Brain microvascular endothelial cell (primary cell): ENCODE data around the gene AP5Z1.
A peak's percentile ranks its signal among the peaks of the same experiment; 100 is the strongest.

Source experiments
- DNase-seq: peaks from one replicate; pipeline ENCODE4 v3.0.0-alpha.2; 2020
- H3K27ac ChIP-seq: fragments of 250-450 bp; sonication (Bioruptor Pico); 2 replicates; pipeline ENCODE4 v1.5.1; 2020; ENCODE audit warnings: mild to moderate bottlenecking, moderate library complexity
- H3K27me3 ChIP-seq: fragments of 250-450 bp; sonication (Bioruptor Pico); replicated peaks from 2 replicates; pipeline ENCODE4 v1.5.1; 2020; ENCODE audit warnings: mild to moderate bottlenecking
- H3K36me3 ChIP-seq: fragments of 250-450 bp; sonication (Bioruptor Pico); replicated peaks from 2 replicates; pipeline ENCODE4 v1.5.1; 2020; ENCODE audit warnings: mild to moderate bottlenecking
- H3K4me3 ChIP-seq: 2 replicates; pipeline ENCODE4 v1.5.1; 2011; ENCODE audit warnings: low read depth, mild to moderate bottlenecking, control low read depth, low read length, moderate library complexity
- in situ Hi-C: cut with HindIII; loops from 2 replicates; pipeline ENCODE4 v1.10.0; 2017; ENCODE audit warnings: low sequenced_read_pairs, low pct_ligation_motif_present
- TF ChIP-seq, protein P1 (sequence below): IDR thresholded peaks from 2 replicates; pipeline ENCODE4 v1.5.1; 2011; ENCODE audit warnings: low read depth, mild to moderate bottlenecking, moderate library complexity, low read length, control low read depth, inconsistent platforms; ENCODE audit errors: missing control alignments

AP5Z1 gene

DNA sequence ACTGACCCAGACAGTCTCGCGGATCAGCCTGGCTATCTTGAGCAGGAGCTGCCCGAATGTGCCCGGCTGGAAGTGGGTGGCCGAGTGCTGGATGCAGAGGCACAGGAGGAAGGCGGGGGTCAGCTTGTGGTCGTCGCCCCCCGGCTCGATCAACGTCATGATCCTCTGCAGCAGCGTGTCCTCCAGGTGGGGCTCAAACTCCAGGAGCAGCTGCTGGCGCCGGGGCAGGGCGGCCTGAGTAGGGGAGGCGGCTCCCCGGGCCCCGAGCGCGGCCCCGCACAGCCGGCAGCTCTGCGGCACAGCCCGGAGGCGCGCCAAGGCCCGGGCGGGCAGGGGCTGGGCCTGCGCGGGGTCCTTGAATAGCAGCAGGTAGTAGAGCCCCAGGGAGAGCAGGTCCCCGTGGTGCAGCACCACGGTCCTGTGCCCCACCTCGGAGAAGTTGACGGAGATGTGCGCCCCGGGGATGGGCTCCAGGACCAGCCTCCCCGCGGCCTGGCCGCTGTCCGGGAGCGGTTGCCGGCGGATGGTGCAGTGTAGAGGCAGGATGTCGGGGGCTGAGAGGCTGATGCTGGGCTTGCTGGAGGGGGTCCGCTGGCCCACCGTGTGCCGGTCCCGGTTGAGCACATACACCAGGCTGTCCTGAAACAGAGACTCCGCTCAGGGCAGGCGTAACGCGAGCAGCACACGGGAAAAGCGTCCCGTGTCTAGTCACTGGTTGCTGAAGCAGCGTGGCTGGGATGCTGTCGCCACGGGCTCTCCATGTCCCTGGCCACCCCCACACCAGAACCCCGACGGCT is 59.4 kb downstream of the AP5Z1 start:
- TF ChIP-seq, protein P1, sequence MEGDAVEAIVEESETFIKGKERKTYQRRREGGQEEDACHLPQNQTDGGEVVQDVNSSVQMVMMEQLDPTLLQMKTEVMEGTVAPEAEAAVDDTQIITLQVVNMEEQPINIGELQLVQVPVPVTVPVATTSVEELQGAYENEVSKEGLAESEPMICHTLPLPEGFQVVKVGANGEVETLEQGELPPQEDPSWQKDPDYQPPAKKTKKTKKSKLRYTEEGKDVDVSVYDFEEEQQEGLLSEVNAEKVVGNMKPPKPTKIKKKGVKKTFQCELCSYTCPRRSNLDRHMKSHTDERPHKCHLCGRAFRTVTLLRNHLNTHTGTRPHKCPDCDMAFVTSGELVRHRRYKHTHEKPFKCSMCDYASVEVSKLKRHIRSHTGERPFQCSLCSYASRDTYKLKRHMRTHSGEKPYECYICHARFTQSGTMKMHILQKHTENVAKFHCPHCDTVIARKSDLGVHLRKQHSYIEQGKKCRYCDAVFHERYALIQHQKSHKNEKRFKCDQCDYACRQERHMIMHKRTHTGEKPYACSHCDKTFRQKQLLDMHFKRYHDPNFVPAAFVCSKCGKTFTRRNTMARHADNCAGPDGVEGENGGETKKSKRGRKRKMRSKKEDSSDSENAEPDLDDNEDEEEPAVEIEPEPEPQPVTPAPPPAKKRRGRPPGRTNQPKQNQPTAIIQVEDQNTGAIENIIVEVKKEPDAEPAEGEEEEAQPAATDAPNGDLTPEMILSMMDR, result no peak
- H3K36me3 ChIP-seq, result no peaks in the 10 kb centered on the region
- no peak overlapping the region for H3K27ac ChIP-seq
- no peak overlapping the region for H3K4me3 ChIP-seq
- no peaks in the 10 kb centered on the region for H3K27me3 ChIP-seq
- in situ Hi-C loops, result no loop called here
- no peak for DNase-seq

DNA sequence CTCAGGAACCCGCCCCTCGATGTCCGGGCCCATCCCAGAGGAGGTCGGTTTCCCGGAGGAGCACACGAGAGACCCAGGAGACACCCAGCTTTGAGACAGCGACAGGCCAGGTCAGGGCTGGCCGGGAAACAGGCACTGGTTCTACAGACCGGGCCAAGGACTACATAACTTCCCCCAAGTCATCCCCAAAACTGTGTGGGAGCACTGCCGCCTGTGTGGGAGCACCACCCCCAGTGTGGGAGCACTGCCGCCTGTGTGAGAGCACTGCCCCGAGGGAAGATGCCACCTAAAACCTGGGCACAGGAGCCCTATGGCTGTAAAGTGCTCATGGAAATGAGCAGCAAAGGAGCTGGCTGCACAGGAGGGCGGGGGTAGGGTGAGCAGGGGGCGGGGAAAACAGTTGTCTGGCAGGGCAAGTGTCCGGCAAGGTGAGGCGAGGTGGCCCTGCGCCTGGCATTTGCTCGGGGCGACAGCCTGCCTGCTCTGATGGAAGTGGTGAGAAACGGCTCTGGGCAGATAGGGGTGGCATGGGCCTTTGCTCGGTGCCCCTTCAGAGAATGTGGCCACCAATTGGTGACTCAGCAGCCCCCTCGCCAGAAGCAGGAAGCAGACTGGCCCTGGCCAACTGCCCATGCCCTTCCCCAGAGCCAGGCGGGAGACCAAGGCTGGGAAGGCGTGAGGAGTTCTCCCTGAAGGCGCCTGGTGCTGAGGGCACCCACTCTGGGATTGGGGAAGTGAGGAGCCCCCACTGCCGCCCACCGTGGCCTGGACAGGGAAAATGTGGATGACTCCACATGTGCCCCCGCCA is 60.2 kb downstream of the AP5Z1 start:
- Histone ChIP-seq H3K36me3 (no peaks in the 10 kb centered on the region), H3K27ac (no peak overlapping the region), H3K4me3 (no peak overlapping the region), H3K27me3 (no peaks in the 10 kb centered on the region)
- no peak for DNase-seq
- TF ChIP-seq, protein P1, result no peak
- in situ Hi-C loops, result no loop called here

DNA sequence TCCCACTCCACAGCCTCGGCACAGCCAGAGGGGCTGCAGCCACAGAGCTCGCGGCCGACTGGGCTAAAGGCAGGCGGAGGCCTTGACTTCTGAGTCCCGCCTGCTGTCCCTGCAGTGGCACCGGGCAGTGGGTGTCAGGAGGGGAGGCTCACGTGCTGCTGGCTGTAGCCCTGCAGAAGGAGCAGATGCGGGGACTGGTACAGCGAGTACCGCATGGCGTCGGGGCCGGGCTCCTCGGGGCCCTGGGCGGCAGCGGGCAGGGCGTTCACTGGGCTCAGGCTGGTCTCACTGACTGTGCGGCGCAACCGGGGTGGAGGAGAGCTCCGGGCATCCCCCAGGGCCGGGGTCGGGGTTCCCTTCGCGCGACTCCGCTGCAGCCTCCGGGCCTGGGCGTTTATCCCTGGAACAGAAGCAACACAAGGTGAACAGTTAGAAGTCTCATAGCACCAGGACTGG is 60.8 kb downstream of the AP5Z1 start:
- DNase-seq, result no peak
- Histone ChIP-seq H3K4me3 (no peak overlapping the region), H3K27me3 (no peaks in the 10 kb centered on the region), H3K36me3 (no peaks in the 10 kb centered on the region), H3K27ac (no peak overlapping the region)
- TF ChIP-seq, protein P1, result no peak
- in situ Hi-C loops, result no loop called here

DNA sequence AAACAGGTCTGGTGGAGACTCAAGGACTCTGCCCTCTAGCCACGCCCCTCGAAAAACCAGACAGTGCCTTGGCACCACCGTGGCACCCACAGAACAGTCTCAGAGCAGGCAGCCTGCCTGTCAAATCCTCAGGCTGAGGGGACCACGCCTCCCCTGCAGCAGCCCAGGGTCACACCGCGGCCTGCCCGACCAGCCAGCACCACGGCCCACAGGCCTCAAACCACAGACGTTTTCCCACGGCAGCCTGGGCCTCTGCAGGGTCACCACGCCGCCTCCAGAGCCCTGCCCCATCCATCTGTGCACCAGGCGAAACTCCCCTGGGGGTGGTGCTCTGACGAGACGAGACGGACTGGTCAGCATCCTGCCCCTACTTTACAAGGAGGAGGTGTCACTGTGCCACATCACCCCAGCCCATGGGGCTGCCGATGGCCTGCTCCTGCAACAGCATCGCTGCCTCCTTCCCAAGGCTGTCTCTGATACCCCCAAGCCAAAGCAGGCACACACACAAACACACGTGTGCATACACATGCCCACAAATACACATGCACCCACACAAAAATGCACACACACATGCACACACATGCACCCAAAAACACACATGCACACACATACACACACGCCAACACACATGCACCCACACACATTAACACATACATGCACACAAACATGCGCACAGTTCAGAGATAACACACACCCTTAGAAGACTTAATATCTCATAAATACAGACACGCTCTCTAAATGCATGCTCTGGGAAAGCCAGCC is 61.8 kb downstream of the AP5Z1 start:
- peak; percentile 56 for DNase-seq
- no peaks in the 10 kb centered on the region for H3K27me3 ChIP-seq
- in situ Hi-C loops, result no loop called here
- H3K36me3 ChIP-seq, result no peaks in the 10 kb centered on the region
- no peak overlapping the region for H3K4me3 ChIP-seq
- TF ChIP-seq, protein P1, result no peak
- H3K27ac ChIP-seq, result no peak overlapping the region

DNA sequence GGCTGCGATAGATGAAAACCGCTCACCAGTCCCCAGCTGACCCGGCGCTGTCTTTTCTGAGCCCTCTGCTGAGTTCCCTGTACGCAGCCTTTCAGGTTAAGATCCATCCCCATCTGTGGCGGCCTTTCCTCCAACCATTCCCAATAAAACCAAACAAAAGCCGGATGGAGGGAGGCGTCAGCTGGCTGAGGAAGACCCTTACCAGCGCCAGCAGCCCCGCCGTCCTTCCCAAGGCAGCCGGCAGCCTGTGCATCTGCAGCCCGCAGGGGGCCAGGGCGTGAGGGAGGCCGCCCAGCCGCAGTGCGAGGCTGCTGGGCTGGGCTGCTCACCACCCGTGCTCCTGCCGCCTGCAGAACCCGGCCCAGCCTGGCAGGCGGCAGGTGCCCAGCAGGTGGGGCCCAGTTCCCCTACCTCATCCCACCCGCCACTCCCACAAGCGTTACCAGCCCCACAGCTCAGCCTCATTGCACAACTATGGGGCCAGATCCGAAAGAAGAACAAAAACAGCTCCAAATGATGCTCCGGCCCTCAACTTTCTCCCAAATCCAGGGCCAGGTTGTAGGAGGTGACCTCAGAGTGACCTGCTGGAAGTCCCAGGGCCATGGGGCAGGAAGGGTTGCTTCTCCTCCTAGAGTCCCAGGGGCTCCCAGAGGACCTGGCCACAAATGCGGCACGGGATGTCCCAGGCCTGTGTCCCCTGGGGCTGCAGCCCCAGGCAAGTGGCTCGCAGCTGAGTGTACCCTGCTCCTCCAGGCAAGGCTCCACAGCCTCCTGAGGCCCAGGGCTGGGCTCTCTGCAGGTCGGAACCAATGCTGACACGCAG is 62.6 kb downstream of the AP5Z1 start:
- H3K27me3 ChIP-seq, result no peaks in the 10 kb centered on the region
- no peaks in the 10 kb centered on the region for H3K36me3 ChIP-seq
- no peak overlapping the region for H3K4me3 ChIP-seq
- no peak for DNase-seq
- in situ Hi-C loops, result no loop called here
- TF ChIP-seq, protein P1, result no peak
- H3K27ac ChIP-seq, result no peak overlapping the region
